DOHH2 (cell line): ENCODE measurements around the gene YPEL5.

Experiments
- EZH2phosphoT487 ChIP-seq: fragments of 200-600 bp; sonication (generic); IDR thresholded peaks from 2 replicates; pipeline ENCODE4 v1.6.1; 2017; ENCODE audit warnings: borderline replicate concordance, mild to moderate bottlenecking, antibody characterized with exemption, low read length, moderate library complexity, mixed read lengths
- TF ChIP-seq, protein P1 (sequence below): fragments of 200-600 bp; sonication (generic); IDR thresholded peaks from one replicate; pipeline ENCODE4 v1.5.1; 2014; ENCODE audit warnings: antibody characterized with exemption, mild to moderate bottlenecking, low read depth, low read length; ENCODE audit not compliant: poor library complexity, severe bottlenecking

DNA sequence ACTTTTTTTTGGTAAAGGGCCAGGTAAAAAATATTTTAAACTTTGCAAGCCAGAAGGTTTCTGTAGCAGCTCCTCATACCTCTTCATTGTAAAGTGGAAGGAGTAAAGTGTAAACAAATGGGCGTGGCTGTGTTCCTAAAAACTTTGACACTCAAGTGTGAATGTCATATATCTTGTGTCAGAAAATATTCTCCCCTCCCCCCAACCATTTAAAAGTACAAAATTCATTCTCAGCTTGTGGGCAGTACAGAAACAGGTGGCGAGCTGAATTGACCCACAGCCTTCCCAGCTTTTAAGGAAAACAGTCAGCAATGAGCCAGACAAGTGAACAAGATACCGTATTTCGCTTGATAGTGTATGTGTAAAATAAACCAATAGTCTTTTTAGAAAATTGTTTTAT lies 4.0 kb downstream of the YPEL5 start:
- TF ChIP-seq, protein P1, sequence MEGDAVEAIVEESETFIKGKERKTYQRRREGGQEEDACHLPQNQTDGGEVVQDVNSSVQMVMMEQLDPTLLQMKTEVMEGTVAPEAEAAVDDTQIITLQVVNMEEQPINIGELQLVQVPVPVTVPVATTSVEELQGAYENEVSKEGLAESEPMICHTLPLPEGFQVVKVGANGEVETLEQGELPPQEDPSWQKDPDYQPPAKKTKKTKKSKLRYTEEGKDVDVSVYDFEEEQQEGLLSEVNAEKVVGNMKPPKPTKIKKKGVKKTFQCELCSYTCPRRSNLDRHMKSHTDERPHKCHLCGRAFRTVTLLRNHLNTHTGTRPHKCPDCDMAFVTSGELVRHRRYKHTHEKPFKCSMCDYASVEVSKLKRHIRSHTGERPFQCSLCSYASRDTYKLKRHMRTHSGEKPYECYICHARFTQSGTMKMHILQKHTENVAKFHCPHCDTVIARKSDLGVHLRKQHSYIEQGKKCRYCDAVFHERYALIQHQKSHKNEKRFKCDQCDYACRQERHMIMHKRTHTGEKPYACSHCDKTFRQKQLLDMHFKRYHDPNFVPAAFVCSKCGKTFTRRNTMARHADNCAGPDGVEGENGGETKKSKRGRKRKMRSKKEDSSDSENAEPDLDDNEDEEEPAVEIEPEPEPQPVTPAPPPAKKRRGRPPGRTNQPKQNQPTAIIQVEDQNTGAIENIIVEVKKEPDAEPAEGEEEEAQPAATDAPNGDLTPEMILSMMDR = no peak
- TF ChIP-seq EZH2phosphoT487 = no peak
